SK-N-MC (cell line): ENCODE measurements around the gene SLC38A2.

Experiments
- DNase-seq: peaks from one replicate; pipeline ENCODE4 v3.0.0-alpha.2; 2011; ENCODE audit warnings: low read depth, low spot score
- H3K27ac ChIP-seq: fragments of 200-600 bp; sonication (generic); 2 replicates; pipeline ENCODE4 v1.5.1; 2016; ENCODE audit warnings: mixed run types
- H3K36me3 ChIP-seq: fragments of 200-600 bp; sonication (generic); 2 replicates; pipeline ENCODE4 v1.6.1; 2017; ENCODE audit warnings: antibody characterized with exemption, low read length, mixed read lengths; ENCODE audit not compliant: insufficient read depth
- H3K4me3 ChIP-seq: fragments of 200-600 bp; sonication (generic); 2 replicates; pipeline ENCODE4 v1.5.1; 2016
- H3K9ac ChIP-seq: fragments of 200-600 bp; sonication (generic); 2 replicates; pipeline ENCODE4 v1.8.0; 2017; ENCODE audit warnings: mixed run types, mixed read lengths; ENCODE audit not compliant: insufficient read length
- H3K9me3 ChIP-seq: fragments of 200-600 bp; sonication (generic); 2 replicates; pipeline ENCODE4 v1.6.1; 2017; ENCODE audit warnings: low read depth, mild to moderate bottlenecking, antibody characterized with exemption, low read length, moderate library complexity, mixed read lengths
- EZH2 ChIP-seq: fragments of 200-600 bp; sonication (generic); IDR thresholded peaks from one replicate; pipeline ENCODE4 v1.6.1; 2017; ENCODE audit warnings: antibody characterized with exemption
- FOXP2 ChIP-seq: optimal IDR thresholded peaks from 2 replicates; pipeline ENCODE3; 2011; ENCODE audit warnings: mild to moderate bottlenecking, moderate library complexity; ENCODE audit not compliant: insufficient read depth; ENCODE audit errors: extremely low read length, control extremely low read depth
- POLR2AphosphoS5 ChIP-seq: IDR thresholded peaks from 2 replicates; pipeline ENCODE4 v1.6.1; 2012; ENCODE audit warnings: mild to moderate bottlenecking, low read depth, low read length, borderline replicate concordance

SLC38A2 gene

GRCh38 chr12:46356655-46357437 is 15.7 kb downstream of the SLC38A2 start:
- Histone ChIP-seq H3K4me3 (no peak overlapping the region), H3K9me3 (no peaks in the 10 kb centered on the region), H3K36me3 (peaks cover 34% of the 10 kb centered on the region), H3K9ac (no peak overlapping the region), H3K27ac (no peak overlapping the region)
- no peak for TF ChIP-seq FOXP2
- TF ChIP-seq EZH2 = no peak
- no peak for TF ChIP-seq POLR2AphosphoS5
- no peak for DNase-seq

- Histone ChIP-seq H3K36me3 (peaks cover 14% of the 10 kb centered on the region), H3K27ac (no peak overlapping the region), H3K4me3 (no peak overlapping the region), H3K9ac (no peak overlapping the region), H3K9me3 (no peaks in the 10 kb centered on the region)
- TF ChIP-seq POLR2AphosphoS5 (no peak), FOXP2 (no peak), EZH2 (no peak)
- no peak for DNase-seq
Observed at GRCh38 chr12:46354802-46355199, 17.8 kb downstream of the SLC38A2 start.

- H3K9ac ChIP-seq = no peak overlapping the region
- peaks cover 9% of the 10 kb centered on the region for H3K36me3 ChIP-seq
- no peak overlapping the region for H3K27ac ChIP-seq
- TF ChIP-seq FOXP2 (no peak), EZH2 (no peak), POLR2AphosphoS5 (no peak)
- H3K4me3 ChIP-seq = no peak overlapping the region
- H3K9me3 ChIP-seq = no peaks in the 10 kb centered on the region
- DNase-seq = no peak
Observed at GRCh38 chr12:46354111-46354801, 18.3 kb downstream of the SLC38A2 start.

- Histone ChIP-seq H3K4me3 (no peak overlapping the region), H3K27ac (0 out of 2 replicates have a peak overlapping the region, but pooled peaks have one; percentile 21), H3K9ac (no peak overlapping the region), H3K9me3 (no peaks in the 10 kb centered on the region), H3K36me3 (no peaks in the 10 kb centered on the region)
- TF ChIP-seq EZH2 (no peak), POLR2AphosphoS5 (no peak), FOXP2 (no peak)
- no peak for DNase-seq
Observed at GRCh38 chr12:46351886-46352650, 20.5 kb downstream of the SLC38A2 start.

- no peaks in the 10 kb centered on the region for H3K36me3 ChIP-seq
- no peak for TF ChIP-seq EZH2
- TF ChIP-seq FOXP2 = no peak
- TF ChIP-seq POLR2AphosphoS5 = no peak
- no peak overlapping the region for H3K9ac ChIP-seq
- no peak overlapping the region for H3K27ac ChIP-seq
- no peak overlapping the region for H3K4me3 ChIP-seq
- H3K9me3 ChIP-seq = no peaks in the 10 kb centered on the region
- DNase-seq = no peak
Observed at GRCh38 chr12:46351138-46351537, 21.4 kb downstream of the SLC38A2 start.

- Histone ChIP-seq H3K36me3 (no peaks in the 10 kb centered on the region), H3K9me3 (no peaks in the 10 kb centered on the region), H3K4me3 (no peak overlapping the region), H3K27ac (no peak overlapping the region), H3K9ac (no peak overlapping the region)
- TF ChIP-seq POLR2AphosphoS5 (no peak), EZH2 (no peak), FOXP2 (no peak)
- no peak for DNase-seq
Observed at GRCh38 chr12:46349253-46349652, 23.3 kb downstream of the SLC38A2 start.

GRCh38 chr12:46343118-46343852 is 29.3 kb downstream of the SLC38A2 start:
- no peak overlapping the region for H3K27ac ChIP-seq
- TF ChIP-seq POLR2AphosphoS5 = no peak
- TF ChIP-seq EZH2 = no peak
- no peak for TF ChIP-seq FOXP2
- no peak overlapping the region for H3K4me3 ChIP-seq
- H3K9ac ChIP-seq = no peak overlapping the region
- DNase-seq = no peak
- H3K9me3 ChIP-seq = no peaks in the 10 kb centered on the region
- no peaks in the 10 kb centered on the region for H3K36me3 ChIP-seq
